C4-2B (cell line): ENCODE measurements around the gene GPR179.

Experiments used
- ZFX ChIP-seq: fragments of 450-650 bp; IDR thresholded peaks from 2 replicates; pipeline ENCODE4 v1.6.1; 2017
- TF ChIP-seq, protein P1 (sequence below): fragments of 450-650 bp; conservative IDR thresholded peaks from 2 replicates; pipeline ENCODE4 v1.5.1; 2017; ENCODE audit warnings: mild to moderate bottlenecking

- TF ChIP-seq, protein P1, sequence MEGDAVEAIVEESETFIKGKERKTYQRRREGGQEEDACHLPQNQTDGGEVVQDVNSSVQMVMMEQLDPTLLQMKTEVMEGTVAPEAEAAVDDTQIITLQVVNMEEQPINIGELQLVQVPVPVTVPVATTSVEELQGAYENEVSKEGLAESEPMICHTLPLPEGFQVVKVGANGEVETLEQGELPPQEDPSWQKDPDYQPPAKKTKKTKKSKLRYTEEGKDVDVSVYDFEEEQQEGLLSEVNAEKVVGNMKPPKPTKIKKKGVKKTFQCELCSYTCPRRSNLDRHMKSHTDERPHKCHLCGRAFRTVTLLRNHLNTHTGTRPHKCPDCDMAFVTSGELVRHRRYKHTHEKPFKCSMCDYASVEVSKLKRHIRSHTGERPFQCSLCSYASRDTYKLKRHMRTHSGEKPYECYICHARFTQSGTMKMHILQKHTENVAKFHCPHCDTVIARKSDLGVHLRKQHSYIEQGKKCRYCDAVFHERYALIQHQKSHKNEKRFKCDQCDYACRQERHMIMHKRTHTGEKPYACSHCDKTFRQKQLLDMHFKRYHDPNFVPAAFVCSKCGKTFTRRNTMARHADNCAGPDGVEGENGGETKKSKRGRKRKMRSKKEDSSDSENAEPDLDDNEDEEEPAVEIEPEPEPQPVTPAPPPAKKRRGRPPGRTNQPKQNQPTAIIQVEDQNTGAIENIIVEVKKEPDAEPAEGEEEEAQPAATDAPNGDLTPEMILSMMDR, result no peak
- no peak for TF ChIP-seq ZFX
These were observed 12.8 kb downstream of the GPR179 start for GRCh38 chr17:38330941-38331411.
